HUDEP-2 (cell line): ENCODE measurements around the gene SLC6A11.

Experiments
- DNase-seq, 76 experiments: peaks; one replicate each; lab custom pipeline; 2025; ENCODE audit not compliant: unreplicated experiment in 76 of 76; lab: John Stamatoyannopoulos, UW

SLC6A11 gene

DNA sequence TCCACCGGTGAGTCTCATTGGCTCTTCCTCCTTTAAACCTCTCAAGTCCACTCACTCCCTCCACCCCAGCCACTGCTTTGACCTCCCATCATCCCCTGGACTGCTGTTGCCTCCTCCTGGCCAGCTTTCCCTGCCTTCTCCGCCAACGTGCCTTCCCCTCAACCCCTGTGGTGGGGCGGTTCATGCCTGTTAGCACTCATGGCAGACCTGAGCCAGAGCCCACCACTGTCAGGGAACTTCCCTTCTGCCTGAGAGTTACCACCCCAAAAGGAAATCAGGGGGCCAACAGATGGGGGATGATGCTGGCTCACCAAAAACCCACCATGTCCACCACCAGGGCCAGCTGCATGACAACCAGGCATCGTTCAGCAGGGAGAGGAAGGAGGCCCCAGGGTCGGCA is 132.3 kb downstream of the SLC6A11 start:
- no peak for DNase-seq

DNA sequence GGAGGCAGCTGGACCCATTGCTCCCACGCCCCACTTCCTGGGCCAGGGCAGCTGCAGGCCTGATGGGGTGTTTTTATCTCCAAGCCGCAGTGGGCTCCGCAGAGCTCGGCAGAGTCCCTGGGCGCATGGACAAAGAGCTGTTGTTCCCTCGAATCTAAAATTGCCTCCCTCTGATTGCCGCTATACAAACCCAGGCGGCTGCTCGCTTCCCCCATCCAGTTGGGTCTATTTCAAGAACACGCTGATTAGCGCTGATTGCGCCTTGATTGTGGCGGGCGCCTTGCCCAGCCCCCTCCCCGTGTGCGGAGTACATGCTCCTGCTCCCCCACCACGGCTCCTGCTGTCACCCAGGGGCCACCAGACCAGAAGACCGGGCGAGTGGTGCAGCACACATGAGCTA is 133.2 kb downstream of the SLC6A11 start:
- no peak for DNase-seq

DNA sequence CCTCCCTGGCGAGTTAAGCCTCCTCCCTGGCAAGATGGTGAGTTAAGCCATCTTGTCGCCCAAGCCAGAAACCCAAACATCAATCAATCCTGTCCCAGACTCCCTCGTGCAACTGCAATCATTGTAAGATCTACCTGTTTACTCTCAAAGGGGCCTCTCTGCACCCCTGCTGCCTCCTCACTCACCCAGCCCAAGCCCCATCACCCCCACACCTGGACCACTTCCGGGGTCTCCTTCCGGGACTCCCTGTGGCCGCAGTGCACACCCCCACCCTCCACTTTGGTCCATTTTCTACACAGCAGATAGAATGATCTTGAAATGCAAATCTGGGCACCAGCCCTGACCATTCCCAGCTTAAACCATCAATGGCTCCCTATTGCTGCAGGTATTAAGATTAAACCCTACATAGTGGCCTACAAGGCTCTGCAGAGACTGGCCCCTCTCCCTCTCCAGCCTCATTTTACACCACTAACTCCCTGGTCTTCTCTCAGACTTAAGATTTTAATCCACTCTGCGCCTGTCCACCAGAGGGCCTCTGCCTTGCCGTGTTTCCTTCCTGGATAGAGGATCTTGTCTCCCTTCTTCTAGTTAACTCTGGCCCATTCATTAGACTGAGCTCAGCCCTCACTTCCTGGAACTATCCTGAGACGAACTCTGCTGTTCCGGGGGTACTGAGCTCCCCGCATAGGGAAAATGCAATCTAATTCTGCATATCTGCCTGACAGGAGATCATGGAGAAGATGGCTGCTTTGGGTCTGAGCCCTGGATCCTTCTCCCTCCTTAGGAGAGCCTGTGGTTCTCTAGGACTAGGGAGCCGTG is 134.7 kb downstream of the SLC6A11 start:
- peak in 5 of 76 experiments; percentile 3 to 20 (median 5) for DNase-seq

DNA sequence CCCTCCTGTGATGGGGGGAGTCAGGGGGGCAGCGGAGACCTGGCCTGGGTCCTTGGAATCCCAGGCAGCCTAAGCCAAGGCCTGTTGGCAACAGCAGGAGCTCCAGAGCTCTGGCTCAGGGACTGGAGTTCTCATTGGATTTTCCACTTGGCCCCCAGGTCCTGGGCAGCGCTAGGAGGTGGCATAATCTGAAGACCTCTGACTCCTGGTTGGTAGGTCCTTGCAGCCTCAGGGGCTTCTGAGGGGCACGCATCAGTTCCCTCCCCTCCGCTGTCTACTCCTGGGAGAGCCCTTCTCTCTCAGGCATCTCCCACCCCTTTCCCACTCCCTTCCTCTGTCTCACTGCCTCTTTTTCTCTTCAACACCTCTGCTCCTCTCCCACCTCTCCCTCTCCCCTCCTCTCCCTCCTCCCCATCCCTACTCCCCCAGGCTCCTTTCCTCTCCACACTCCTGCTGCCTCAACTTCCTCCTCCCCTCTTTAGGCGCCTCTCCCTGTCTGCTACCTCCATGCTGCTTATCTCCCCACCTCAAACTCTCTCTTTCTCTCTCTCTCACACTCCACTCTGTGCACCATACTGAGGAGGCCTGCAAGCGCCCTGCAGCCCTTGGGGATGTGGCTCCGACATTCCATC is 135.4 kb downstream of the SLC6A11 start:
- DNase-seq = no peak

DNA sequence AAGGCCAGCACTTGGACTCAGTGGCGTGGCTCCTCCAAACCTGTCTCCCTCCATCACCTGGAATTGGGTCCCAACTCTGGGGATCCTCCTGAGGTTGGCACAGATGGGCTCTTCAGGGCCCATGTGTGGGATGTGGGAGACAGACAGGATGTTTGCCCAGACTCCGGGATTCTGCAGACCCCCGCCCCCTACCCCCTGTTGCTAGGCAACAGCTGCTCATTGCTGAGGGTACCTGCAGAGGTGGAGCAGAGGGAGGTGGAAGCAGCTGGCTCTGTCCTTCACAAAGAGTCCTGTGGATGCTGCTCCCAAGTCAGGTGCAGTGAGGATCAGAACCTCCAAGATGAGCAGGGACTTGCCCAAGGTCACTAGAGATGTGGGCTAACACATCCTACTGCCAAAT is 136.5 kb downstream of the SLC6A11 start:
- no peak for DNase-seq

DNA sequence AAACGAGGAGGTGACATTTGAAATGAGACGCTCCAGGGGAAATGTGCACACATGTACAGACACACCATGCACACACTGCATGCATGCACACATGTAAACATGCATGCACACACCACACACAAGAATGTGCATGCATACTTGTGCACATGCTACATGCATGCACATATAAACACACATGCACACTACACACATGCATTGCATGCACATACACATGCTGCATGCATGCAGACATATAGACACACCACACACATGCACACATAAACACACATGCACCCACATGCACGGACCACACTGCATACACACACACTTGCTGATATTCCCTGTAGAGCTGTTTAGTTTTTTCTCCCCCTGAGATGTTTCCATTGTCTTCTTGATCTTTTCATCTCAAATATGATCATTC is 138.7 kb downstream of the SLC6A11 start:
- no peak for DNase-seq

DNA sequence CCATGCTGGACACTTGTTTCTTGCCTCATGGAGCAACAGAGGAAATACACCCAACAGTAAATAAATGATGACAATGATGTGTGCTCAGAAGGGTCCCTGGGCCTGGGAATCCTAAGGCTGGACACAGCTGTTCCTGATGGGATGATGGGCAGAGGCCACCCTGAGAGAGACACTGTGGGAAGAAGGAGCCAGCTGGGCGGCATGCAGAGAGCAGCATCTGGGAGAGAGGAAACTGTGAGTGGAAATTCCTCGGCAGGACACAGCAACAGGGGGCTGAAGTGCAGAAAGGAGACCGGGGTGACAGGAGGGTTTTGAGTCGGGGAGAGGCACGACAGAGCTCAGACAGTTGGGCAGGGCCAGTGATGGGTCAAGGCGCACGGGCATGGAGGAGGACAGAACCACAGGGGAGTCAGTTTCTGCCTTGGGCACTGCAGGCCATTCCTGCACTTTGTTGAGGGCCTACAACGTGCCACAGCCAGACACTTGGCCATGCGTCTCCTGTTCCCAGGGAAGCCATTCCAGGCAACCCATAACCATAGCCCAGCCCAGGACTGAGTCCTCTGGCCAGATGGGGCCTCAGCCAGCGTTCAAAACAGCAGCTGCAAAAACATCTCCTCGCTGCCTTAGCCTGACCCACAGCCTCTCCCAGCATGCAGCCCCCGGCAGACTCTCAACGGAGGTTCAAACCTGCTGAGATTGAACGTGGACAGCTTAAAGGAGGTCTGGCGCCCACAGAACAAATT is 139.9 kb downstream of the SLC6A11 start:
- no peak for DNase-seq

DNA sequence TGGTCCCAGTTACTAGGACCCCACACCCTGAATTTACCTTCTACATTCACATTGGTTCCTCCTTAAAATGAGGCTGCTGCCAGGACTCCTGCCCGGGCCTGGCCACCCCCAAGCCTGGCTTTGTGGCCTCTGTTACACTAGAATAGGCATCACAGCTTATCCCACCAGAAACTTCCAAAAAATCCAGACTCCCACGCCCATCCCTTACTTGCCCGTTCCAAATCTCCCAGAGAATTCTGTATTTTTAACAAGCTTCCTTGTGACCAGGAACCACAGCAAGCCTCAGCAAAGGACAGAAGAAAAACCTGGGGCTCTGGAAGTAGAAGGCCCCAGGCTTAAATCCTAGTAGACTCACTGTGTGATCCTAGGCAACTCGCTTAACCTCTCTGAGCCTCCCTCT is 140.5 kb downstream of the SLC6A11 start:
- no peak for DNase-seq

DNA sequence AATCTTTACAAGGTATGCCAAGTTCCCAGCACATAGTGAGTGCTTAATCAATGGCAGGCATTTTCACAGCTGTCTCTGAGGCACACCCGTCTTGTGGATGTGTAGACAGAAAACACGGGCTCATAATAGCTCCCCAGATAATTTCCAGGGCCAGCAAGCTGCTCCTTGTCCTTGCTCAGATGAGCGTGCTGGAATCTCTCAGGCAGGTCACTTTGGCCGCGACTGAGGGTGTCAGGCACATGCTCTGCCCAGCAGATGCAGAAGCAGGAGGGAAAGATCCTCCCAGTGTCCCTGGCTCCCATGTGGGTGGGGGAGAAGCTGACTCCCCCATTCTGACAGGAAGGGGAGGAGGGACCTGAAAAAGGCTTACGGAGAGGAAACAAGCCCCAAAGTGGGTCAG is 141.0 kb downstream of the SLC6A11 start:
- DNase-seq = no peak

DNA sequence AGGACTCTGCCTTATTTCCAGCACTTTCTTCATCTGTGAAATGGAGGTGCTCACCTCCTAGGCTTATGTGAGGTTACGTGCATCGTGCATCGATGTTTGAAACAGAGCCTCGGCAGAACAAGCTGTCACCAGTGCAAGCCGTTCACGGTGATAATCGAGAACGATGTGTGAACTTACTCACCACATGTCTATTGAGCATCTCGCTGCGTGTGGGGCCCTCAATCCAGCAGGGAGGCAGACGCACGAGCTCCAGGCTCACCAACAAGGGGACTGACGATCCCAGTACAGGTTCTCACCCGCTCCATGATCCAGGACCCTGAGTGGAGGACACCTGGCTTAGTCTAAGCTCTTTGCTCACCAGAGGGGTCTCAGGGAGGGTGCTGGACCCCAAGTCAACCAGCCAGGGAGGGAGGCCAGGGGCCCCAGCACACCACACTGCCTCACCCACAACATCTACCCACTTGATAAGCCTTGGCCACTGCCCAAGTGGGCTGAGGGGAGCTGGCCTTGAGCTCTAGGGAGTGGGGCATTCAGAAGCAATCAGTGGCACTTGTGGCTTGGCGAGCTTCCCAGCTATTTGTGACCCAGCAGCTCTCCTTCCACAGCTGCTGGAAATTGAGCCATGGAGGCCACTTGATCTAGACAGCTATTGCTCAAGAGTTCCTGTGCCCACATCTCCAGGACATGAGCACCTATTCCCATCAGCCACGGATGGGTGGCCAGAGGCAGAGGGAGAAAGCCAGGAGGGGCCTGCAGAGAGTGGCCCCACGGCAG is 142.1 kb downstream of the SLC6A11 start:
- DNase-seq = peak in 64 of 76 experiments; percentile 4 to 83 (median 46)

DNA sequence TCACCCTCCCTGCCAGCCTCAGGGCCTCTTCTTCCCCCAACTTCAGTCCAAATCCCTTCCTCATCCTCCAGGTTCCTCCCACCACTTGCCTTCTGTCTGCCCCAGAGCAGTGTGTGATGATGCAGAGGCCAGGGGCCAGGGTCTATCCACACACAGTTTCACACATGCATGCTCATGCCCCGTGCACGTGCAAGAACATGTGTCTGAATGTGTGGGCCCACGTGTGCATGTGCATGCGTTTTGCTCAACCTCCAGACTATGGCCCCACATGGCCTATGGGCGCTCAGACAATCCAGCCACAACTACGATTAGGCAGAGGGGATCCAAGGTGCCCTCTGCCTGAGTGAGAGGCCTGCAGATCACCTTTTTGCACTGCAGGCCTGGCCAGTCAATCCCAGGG is 144.2 kb downstream of the SLC6A11 start:
- DNase-seq = no peak

DNA sequence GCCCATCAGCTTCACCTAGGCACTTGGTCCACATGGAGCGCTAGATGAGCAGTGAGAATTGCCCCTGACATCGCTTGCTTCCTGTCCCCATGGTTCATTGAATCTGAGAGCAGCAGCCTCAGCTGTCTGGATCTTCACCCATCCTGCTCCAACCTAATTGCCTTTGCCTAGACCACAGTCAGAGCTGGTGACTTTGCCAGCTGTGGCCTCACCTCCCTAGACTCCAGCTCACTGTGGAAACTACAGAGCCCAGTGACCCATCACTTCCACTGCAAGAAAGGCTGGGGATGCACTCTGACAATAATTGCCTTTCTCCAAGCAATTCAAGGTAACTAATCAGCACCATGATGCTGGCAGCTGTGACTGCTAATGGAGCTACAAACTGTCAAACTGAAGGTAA is 145.9 kb downstream of the SLC6A11 start:
- DNase-seq = no peak

DNA sequence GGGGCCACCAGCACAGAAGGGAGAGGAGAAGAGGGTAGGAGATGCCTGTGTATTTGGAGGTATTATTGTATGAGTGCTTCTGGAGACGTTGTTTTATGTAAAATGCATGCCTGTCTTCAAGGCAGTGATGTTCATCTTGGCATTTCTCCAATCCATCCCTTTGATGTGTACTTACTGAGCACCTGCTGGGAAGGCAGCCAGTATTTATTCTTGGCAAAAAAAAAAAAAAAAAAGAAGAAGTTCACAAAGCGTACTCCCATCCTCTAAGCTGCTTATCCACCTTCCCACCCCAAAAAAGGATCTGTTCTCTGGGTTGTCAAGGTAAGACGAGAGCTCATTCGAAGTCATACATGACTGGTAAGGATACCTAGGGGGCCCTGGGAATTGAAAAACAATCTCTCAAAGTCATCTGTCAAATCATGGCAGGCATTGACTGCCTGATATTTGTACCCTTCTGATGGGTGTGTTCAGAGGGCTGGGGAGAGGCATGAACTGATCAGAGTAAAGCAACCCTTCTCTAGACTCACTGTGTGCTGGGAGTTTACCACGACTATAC is 146.5 kb downstream of the SLC6A11 start:
- no peak for DNase-seq

DNA sequence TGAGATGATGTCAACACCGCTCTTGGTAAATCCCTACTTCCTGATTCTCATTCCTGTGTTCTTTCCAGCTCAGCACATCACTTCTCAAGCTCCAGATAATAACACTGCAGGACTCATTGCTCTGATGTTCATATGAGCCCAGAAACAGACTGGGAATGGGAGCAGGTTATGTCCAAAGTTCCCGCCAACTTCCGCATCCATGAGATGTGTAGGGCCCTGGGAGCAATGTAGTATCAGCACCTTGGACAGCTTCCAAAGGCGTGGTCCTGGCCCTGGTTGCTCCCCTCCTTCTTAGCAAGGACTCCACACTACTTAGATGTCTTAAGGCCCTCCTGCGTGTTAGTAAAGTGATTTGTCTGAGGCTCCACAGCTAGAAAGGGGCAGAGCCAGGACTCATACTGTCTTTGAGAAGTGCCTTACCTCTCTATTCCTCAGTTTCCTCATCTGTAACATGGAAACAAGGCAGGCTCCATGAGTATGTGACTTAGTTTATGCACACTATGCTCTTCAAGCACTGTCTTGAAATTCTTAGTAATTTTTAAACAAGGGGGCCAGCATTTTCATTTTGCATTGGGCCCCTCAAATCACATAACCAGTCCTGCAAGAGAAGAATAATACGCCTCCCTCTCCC is 148.6 kb downstream of the SLC6A11 start:
- peak in 12 of 76 experiments; percentile 1 to 21 (median 10) for DNase-seq

DNA sequence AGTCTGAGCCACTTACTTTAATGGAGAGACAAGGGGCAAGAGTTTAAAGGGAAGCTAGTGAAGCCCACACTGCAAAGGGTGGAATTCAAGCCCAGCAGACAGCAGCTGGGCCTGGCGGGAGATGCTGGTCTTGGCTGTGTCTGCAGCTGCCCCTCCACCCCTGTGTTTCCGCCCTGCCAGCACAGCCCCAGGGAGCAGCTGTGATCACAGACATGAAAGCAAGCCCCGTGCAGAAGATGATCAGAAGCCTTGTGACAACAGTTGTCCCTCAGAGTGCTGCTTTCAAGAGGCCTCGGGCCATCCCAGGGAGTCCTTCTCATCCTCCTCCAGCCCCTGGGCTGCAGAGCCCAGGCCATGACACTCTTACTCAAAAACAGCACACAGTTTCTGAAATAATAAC is 152.4 kb downstream of the SLC6A11 start:
- no peak for DNase-seq

DNA sequence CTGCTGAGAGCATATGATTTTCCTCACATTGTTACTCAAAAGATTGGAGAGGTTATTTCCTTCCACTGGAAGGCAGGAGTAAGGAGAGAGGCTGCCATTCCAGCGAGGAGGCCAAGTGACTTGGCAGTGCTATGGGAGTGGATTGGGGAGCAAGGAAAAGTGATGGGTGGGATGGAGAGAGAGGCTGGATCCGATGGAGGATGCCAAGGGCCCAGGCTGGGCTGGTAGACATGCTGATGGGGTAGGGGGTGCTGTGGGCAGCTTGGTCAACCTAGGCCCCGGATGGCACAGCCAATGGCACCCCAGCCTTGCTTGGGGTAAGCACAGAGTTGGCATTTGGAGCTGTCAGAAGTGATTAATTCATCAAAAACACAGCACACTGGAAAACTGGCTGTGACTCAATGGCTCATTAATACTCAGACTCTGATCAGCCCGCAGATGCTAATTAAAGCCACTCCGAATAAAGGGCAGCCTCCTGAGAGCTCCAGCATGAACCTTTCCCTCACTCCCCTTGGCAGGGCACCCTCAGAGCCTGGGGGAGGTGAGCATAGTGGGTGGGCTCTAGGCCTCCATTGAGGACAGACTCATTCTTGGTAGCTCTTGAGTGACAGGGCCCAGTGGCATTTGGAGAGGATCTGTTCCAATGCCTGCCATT is 154.4 kb downstream of the SLC6A11 start:
- DNase-seq = no peak

DNA sequence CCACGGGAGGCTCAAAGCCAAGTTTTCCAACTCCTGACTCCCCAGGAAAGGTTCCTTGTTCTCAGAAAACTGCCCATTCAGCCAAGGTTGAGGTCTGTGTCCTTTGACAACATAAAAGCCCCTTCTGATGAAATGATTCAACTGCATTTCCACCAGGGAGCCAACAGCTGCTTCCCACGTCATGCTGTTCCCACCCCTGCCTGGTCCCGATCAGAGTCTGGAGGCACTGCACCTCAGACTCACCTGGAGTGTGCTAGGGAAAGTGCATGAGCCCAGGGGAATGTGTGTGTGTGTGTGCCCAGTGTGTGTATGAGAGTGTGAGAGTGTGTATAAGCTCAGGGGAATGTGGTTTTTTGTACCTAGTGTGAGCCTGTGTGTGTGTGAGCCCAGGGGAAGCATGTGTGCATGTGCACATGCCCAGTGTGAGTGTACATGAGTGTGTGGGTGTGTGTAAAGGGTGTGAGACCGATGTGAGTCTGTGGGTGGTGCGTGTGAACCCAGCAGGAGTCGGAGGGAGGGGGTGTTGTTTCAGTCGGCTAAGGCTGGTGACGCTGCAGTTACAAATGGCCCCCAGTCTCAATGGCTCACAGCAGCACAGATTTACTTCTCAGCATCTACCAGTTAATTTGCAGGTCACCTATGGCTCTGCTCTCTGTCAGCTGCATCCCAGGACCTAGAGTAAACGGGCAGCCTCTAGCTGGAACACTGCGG is 156.2 kb downstream of the SLC6A11 start:
- no peak for DNase-seq

DNA sequence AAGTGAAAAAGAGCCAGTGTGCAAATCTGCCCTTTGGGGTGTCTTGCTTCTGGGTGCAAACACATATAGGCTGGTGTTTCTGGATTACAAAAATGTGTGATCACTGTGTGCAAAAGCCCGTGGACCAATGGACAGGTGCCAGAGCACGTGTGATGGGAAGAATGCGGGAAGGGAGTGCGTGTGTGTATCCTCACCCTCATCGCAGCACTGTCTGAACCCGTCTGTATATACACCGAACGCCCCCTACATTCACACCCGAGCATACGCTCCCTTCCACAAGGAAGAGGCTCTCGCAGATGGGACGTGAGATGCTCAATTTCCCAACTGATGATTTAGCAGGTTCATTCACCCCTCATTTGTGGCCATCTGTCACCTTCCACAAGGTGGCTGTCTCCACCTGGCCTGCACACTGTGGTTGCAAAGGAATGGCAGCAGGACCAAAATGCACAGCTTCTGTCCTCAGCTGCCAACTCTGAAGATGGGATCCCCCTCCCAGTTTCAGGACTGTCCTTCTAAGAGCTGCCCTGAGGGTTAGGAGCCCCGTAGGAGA is 157.1 kb downstream of the SLC6A11 start:
- DNase-seq = no peak

DNA sequence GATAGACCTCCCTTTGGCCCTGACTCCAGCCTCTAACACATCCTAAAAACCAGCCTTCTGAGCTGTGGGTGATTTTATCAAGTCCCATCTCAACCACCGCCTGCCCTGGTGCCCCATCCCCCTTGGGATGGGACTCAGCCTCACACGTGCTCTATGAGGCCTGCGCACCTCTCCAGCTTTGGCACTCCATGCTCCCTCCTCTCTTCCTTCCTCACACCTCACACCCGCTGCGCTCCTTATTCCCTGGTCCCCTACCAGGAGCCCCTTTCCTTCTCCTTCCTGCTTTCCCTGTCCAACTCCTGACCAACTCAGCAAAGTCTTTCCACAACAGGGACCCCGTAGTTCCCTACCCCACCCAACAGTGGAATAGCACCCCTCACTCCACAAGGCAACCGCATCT is 158.1 kb downstream of the SLC6A11 start:
- DNase-seq = no peak
